Measurements from ENCODE around the gene TGIF1. TPM values are rescaled to one million over a fixed set of nuclear protein-coding genes. Genes with fewer than 3 reads are reported as not detected.
"Not testable (repeated sequence)": the region's sequence is repeated elsewhere in the genome, so short reads cannot be mapped to it uniquely, and the experiment has no call there.

The TGIF1 gene
- total and polyA plus RNA-seq, 10 of the 15 experiments (the other 5 are each of a cell fraction or from before 2014, with no cell fraction given): 1.8 to 8.5 (median 6.4) TPM

DNA sequence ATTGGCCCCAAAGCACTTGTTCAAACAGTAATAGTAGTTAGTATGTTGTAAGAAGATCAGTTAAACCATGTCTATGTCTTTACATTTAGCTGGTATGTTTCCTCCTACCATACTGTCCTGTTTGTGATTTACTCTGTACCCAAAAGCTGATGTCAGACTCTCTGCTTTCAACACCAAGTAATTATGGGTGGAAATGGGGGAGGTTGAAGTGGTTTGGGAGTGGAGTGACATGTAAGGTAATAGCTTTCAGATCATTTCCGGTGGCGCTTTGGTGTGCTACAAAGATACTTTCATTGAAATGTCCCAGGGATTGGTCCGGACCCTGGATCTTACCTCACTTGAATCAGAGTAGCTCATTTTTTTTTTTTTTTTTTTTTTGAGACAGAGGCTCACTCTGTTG lies 39.7 kb upstream of the TGIF1 start (continued):
- TF ChIP-seq, protein P1, sequence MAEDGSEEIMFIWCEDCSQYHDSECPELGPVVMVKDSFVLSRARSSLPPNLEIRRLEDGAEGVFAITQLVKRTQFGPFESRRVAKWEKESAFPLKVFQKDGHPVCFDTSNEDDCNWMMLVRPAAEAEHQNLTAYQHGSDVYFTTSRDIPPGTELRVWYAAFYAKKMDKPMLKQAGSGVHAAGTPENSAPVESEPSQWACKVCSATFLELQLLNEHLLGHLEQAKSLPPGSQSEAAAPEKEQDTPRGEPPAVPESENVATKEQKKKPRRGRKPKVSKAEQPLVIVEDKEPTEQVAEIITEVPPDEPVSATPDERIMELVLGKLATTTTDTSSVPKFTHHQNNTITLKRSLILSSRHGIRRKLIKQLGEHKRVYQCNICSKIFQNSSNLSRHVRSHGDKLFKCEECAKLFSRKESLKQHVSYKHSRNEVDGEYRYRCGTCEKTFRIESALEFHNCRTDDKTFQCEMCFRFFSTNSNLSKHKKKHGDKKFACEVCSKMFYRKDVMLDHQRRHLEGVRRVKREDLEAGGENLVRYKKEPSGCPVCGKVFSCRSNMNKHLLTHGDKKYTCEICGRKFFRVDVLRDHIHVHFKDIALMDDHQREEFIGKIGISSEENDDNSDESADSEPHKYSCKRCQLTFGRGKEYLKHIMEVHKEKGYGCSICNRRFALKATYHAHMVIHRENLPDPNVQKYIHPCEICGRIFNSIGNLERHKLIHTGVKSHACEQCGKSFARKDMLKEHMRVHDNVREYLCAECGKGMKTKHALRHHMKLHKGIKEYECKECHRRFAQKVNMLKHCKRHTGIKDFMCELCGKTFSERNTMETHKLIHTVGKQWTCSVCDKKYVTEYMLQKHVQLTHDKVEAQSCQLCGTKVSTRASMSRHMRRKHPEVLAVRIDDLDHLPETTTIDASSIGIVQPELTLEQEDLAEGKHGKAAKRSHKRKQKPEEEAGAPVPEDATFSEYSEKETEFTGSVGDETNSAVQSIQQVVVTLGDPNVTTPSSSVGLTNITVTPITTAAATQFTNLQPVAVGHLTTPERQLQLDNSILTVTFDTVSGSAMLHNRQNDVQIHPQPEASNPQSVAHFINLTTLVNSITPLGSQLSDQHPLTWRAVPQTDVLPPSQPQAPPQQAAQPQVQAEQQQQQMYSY (CRISPR knock-in tag; IDR thresholded peaks at IDR 0.05): no peak
- no peak for TF ChIP-seq POLR2A (IDR thresholded peaks at IDR 0.05; ENCODE audit: low read depth, low read length)
- TF ChIP-seq ZNF384 (IDR thresholded peaks at IDR 0.05; ENCODE audit: borderline replicate concordance, low read depth, low read length): no peak
- no peak for TF ChIP-seq CEBPB (IDR thresholded peaks at IDR 0.05; ENCODE audit: borderline replicate concordance in 1 of 2, low read depth in 2 of 2, low read length in 2 of 2)

DNA sequence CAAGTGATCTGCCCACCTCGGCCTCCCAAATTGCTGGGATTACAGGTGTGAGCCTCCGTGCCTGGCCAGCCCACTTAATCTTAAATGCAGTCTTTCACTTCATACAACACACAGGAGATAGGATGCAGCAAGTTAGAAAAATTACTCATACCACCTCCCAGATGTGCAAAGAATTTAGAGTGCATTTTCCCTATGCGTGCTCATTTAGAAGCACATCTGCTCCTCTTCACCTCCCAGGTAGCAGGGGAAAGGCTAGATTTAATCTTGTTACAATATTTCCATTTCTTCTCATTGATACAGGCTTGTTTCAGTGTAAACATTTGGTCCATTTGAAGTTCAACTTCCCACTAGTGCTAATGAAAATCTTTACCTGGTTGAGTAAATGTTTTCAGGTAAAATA lies 39.1 kb upstream of the TGIF1 start:
- 16% methylated on average over 2 of the region's 3 CpGs for WGBS (ENCODE audit: insufficient coverage, insufficient replicate concordance, low lambda C conversion rate, missing lambda C conversion rate)

More for the DNA sequence above, 39.1 kb upstream of the TGIF1 start:
- H3K27me3 ChIP-seq (replicated peaks in 1 of 2; ENCODE audit: control insufficient read depth in 2 of 2, insufficient read depth in 2 of 2, low read length in 1 of 2); RAD21 ChIA-PET (ENCODE audit: unreplicated experiment); FAIRE-seq; POLR2A ChIA-PET; H4K20me1 ChIP-seq (ENCODE audit: control insufficient read depth, insufficient read depth); H3K9me3 ChIP-seq (replicated peaks; ENCODE audit: control insufficient read depth, insufficient read depth, low read length); SMC1A ChIA-PET (ENCODE audit: uncharacterized antibody, unreplicated experiment); H3K36me3 ChIP-seq (ENCODE audit: control insufficient read depth in 2 of 2, insufficient read depth in 2 of 2, low read length in 1 of 2); in situ Hi-C loops (cut with MboI); H2AFZ ChIP-seq (ENCODE audit: control insufficient read depth, low read depth, low read length); H3K4me2 ChIP-seq (ENCODE audit: control insufficient read depth, insufficient read depth); H3K4me3 ChIP-seq; intact Hi-C loops (cut with micrococcal nuclease; ENCODE audit: unreplicated experiment); H3K4me1 ChIP-seq (ENCODE audit: control insufficient read depth, insufficient read depth, low read length); ATAC-seq; H3K79me2 ChIP-seq (ENCODE audit: control insufficient read depth, insufficient read depth, low read length); H3K9ac ChIP-seq (ENCODE audit: control insufficient read depth, insufficient read depth, low read length); BruUV-seq (replicated peaks); H3K27ac ChIP-seq (ENCODE audit: control insufficient read depth, insufficient read depth); DNase-seq (ENCODE audit: low read depth, low spot score): not testable (repeated sequence)
- CTCF ChIA-PET: interaction anchor here (0.8 kb wide), 1 partner anchor 86 kb away, joined by 3 read pairs; no protein-coding TSS in a partner anchor

Data from GM12878 (cell line).